Measurements from ENCODE around the gene SKOR1. TPM values are rescaled to one million over a fixed set of nuclear protein-coding genes. Genes with fewer than 3 reads are reported as not detected.

The SKOR1 gene
- total and polyA plus RNA-seq, 3 experiments from 2014 or later: 0.06 to 0.16 (median 0.15) TPM

GRCh38 chr15:67781061-67781460 is 44.2 kb upstream of the SKOR1 start:
- H3K27me3 Mint-ChIP-seq: no peaks in the 10 kb centered on the region
- H3K4me1 Mint-ChIP-seq: peaks cover 23 to 31% (median 30%) of the 10 kb centered on the region in 3 donors
- ChIA-PET POLR2A (no interaction called here), CTCF (no interaction called here)
- Histone ChIP-seq H3K9me3 (ENCODE audit: low read length) (no peaks in the 10 kb centered on the region), H3K27me3 (ENCODE audit: insufficient read depth, low read length, poor library complexity, severe bottlenecking) (no peaks in the 10 kb centered on the region), H3K4me1 (ENCODE audit: insufficient read depth, low read length) (peaks cover 22% of the 10 kb centered on the region), H3K4me3 (ENCODE audit: low read length) (no peak overlapping the region), H3K36me3 (ENCODE audit: insufficient read depth, low read length) (no peaks in the 10 kb centered on the region), H3K27ac (ENCODE audit: low read depth, low read length) (no peak overlapping the region)
- no peaks in the 10 kb centered on the region for H3K9me3 Mint-ChIP-seq
- peak overlapping the region in 1 of 8 donors; percentile 89 for H3K27ac Mint-ChIP-seq
- peaks cover 3 to 10% (median 9%) of the 10 kb centered on the region in 3 donors for H3K36me3 Mint-ChIP-seq
- DNase-seq: no peak
- H3K4me3 Mint-ChIP-seq: no peak overlapping the region

- Mint-ChIP-seq H3K36me3 (peaks cover 5 to 12% (median 7%) of the 10 kb centered on the region in 3 donors), H3K4me3 (no peak overlapping the region), H3K9me3 (no peaks in the 10 kb centered on the region), H3K27me3 (no peaks in the 10 kb centered on the region), H3K27ac (no peak overlapping the region), H3K4me1 (peaks cover 23 to 31% (median 30%) of the 10 kb centered on the region in 3 donors)
- H3K27ac ChIP-seq (ENCODE audit: low read depth, low read length): no peak overlapping the region
- H3K27me3 ChIP-seq (ENCODE audit: insufficient read depth, low read length, poor library complexity, severe bottlenecking): no peaks in the 10 kb centered on the region
- H3K4me3 ChIP-seq (ENCODE audit: low read length): no peak overlapping the region
- no peaks in the 10 kb centered on the region for H3K9me3 ChIP-seq (ENCODE audit: low read length)
- DNase-seq: no peak
- no peaks in the 10 kb centered on the region for H3K36me3 ChIP-seq (ENCODE audit: insufficient read depth, low read length)
- peaks cover 22% of the 10 kb centered on the region for H3K4me1 ChIP-seq (ENCODE audit: insufficient read depth, low read length)
- CTCF ChIA-PET: interaction anchor here (1.3 to 5.9 kb wide), 2 partner anchors 28 to 54 kb away, joined by 4 to 41 read pairs; no protein-coding TSS in a partner anchor
- POLR2A ChIA-PET: interaction anchor here (1.6 kb wide), 1 partner anchor 53 kb away, joined by 9 read pairs; no protein-coding TSS in a partner anchor
Observed at GRCh38 chr15:67781907-67782690, 43.2 kb upstream of the SKOR1 start.

GRCh38 chr15:67782691-67782991 is 42.7 kb upstream of the SKOR1 start:
- ChIA-PET CTCF (interaction anchor here (1.3 to 5.9 kb wide), 2 partner anchors 28 to 53 kb away, joined by 4 to 41 read pairs; no protein-coding TSS in a partner anchor), POLR2A (interaction anchor here (1.6 kb wide), 1 partner anchor 53 kb away, joined by 9 read pairs; no protein-coding TSS in a partner anchor)
- H3K36me3 Mint-ChIP-seq: peaks cover 7 to 14% (median 8%) of the 10 kb centered on the region in 3 donors
- no peaks in the 10 kb centered on the region for H3K36me3 ChIP-seq (ENCODE audit: insufficient read depth, low read length)
- H3K27me3 Mint-ChIP-seq: no peaks in the 10 kb centered on the region
- peaks cover 23 to 31% (median 30%) of the 10 kb centered on the region in 3 donors for H3K4me1 Mint-ChIP-seq
- no peak overlapping the region for H3K27ac Mint-ChIP-seq
- H3K27me3 ChIP-seq (ENCODE audit: insufficient read depth, low read length, poor library complexity, severe bottlenecking): no peaks in the 10 kb centered on the region
- H3K9me3 ChIP-seq (ENCODE audit: low read length): no peaks in the 10 kb centered on the region
- H3K4me1 ChIP-seq (ENCODE audit: insufficient read depth, low read length): peaks cover 22% of the 10 kb centered on the region
- H3K4me3 Mint-ChIP-seq: no peak overlapping the region
- no peak for DNase-seq
- no peak overlapping the region for H3K4me3 ChIP-seq (ENCODE audit: low read length)
- no peaks in the 10 kb centered on the region for H3K9me3 Mint-ChIP-seq
- no peak overlapping the region for H3K27ac ChIP-seq (ENCODE audit: low read depth, low read length)

GRCh38 chr15:67783303-67783702 is 42.0 kb upstream of the SKOR1 start:
- peak overlapping the region in 6 of 7 donors; percentile 17 to 66 (median 48) for H3K4me3 Mint-ChIP-seq
- CTCF ChIA-PET: interaction anchor here (0.7 to 5.9 kb wide), 5 partner anchors 11 to 53 kb away, joined by 3 to 41 read pairs (median 4); no protein-coding TSS in a partner anchor

GRCh38 chr15:67784090-67784781 is 41.1 kb upstream of the SKOR1 start:
- Mint-ChIP-seq H3K9me3 (no peaks in the 10 kb centered on the region), H3K4me3 (peak overlapping the region in 6 of 7 donors; percentile 47 to 90 (median 64)), H3K4me1 (peaks cover 23 to 31% (median 30%) of the 10 kb centered on the region in 3 donors), H3K27ac (peak overlapping the region; percentile 39 to 93 (median 72)), H3K27me3 (no peaks in the 10 kb centered on the region), H3K36me3 (peaks cover 7 to 16% (median 12%) of the 10 kb centered on the region in 3 donors)
- DNase-seq: peak in 1 of 5 donors; percentile 29
- no peaks in the 10 kb centered on the region for H3K9me3 ChIP-seq (ENCODE audit: low read length)
- no peaks in the 10 kb centered on the region for H3K36me3 ChIP-seq (ENCODE audit: insufficient read depth, low read length)
- CTCF ChIA-PET: interaction anchor here (0.8 to 5.9 kb wide), 4 partner anchors 11 to 52 kb away, joined by 3 to 41 read pairs (median 4); no protein-coding TSS in a partner anchor
- H3K4me3 ChIP-seq (ENCODE audit: low read length): no peak overlapping the region
- POLR2A ChIA-PET: interaction anchor here (0.6 to 2.2 kb wide), 2 partner anchors 21 to 42 kb away, joined by 3 to 5 read pairs; no protein-coding TSS in a partner anchor
- no peaks in the 10 kb centered on the region for H3K27me3 ChIP-seq (ENCODE audit: insufficient read depth, low read length, poor library complexity, severe bottlenecking)
- H3K4me1 ChIP-seq (ENCODE audit: insufficient read depth, low read length): peaks cover 22% of the 10 kb centered on the region
- no peak overlapping the region for H3K27ac ChIP-seq (ENCODE audit: low read depth, low read length)

More at GRCh38 chr15:67783303-67783702, 42.0 kb upstream of the SKOR1 start:
- POLR2A ChIA-PET: interaction anchor here (1.6 kb wide), 1 partner anchor 52 kb away, joined by 9 read pairs; no protein-coding TSS in a partner anchor
- peaks cover 23 to 31% (median 30%) of the 10 kb centered on the region in 3 donors for H3K4me1 Mint-ChIP-seq
- H3K9me3 Mint-ChIP-seq: no peaks in the 10 kb centered on the region
- H3K4me1 ChIP-seq (ENCODE audit: insufficient read depth, low read length): peaks cover 22% of the 10 kb centered on the region
- peak; percentile 6 to 75 (median 62) for DNase-seq
- H3K27me3 Mint-ChIP-seq: no peaks in the 10 kb centered on the region
- no peaks in the 10 kb centered on the region for H3K27me3 ChIP-seq (ENCODE audit: insufficient read depth, low read length, poor library complexity, severe bottlenecking)
- H3K36me3 ChIP-seq (ENCODE audit: insufficient read depth, low read length): no peaks in the 10 kb centered on the region
- no peak overlapping the region for H3K4me3 ChIP-seq (ENCODE audit: low read length)
- no peak overlapping the region for H3K27ac ChIP-seq (ENCODE audit: low read depth, low read length)
- H3K9me3 ChIP-seq (ENCODE audit: low read length): no peaks in the 10 kb centered on the region
- peak overlapping the region; percentile 1 to 93 (median 84) for H3K27ac Mint-ChIP-seq
- peaks cover 7 to 14% (median 8%) of the 10 kb centered on the region in 3 donors for H3K36me3 Mint-ChIP-seq

- H3K27me3 Mint-ChIP-seq: no peaks in the 10 kb centered on the region
- Histone ChIP-seq H3K36me3 (ENCODE audit: insufficient read depth, low read length) (no peaks in the 10 kb centered on the region), H3K4me3 (ENCODE audit: low read length) (no peak overlapping the region), H3K9me3 (ENCODE audit: low read length) (no peaks in the 10 kb centered on the region), H3K27ac (ENCODE audit: low read depth, low read length) (no peak overlapping the region), H3K27me3 (ENCODE audit: insufficient read depth, low read length, poor library complexity, severe bottlenecking) (no peaks in the 10 kb centered on the region), H3K4me1 (ENCODE audit: insufficient read depth, low read length) (peaks cover 22% of the 10 kb centered on the region)
- POLR2A ChIA-PET: interaction anchor here (0.6 to 2.2 kb wide), 2 partner anchors 22 to 41 kb away, joined by 3 to 5 read pairs; no protein-coding TSS in a partner anchor
- H3K9me3 Mint-ChIP-seq: no peaks in the 10 kb centered on the region
- H3K4me1 Mint-ChIP-seq: peaks cover 23 to 31% (median 30%) of the 10 kb centered on the region in 3 donors
- peak overlapping the region in 6 of 8 donors; percentile 39 to 80 (median 63) for H3K27ac Mint-ChIP-seq
- H3K4me3 Mint-ChIP-seq: peak overlapping the region in 2 of 7 donors; percentile 72 to 73
- no peak for DNase-seq
- CTCF ChIA-PET: interaction anchor here (1.3 to 5.9 kb wide), 2 partner anchors 23 to 51 kb away, joined by 3 to 41 read pairs; no protein-coding TSS in a partner anchor
- peaks cover 10 to 17% (median 14%) of the 10 kb centered on the region in 3 donors for H3K36me3 Mint-ChIP-seq
Observed at GRCh38 chr15:67784856-67785430, 40.4 kb upstream of the SKOR1 start.

GRCh38 chr15:67785431-67785830 is 39.9 kb upstream of the SKOR1 start:
- H3K36me3 ChIP-seq (ENCODE audit: insufficient read depth, low read length): no peaks in the 10 kb centered on the region
- CTCF ChIA-PET: interaction anchor here (5.9 kb wide), 1 partner anchor 51 kb away, joined by 41 read pairs; no protein-coding TSS in a partner anchor
- Mint-ChIP-seq H3K9me3 (no peaks in the 10 kb centered on the region), H3K4me1 (peaks cover 23 to 31% (median 30%) of the 10 kb centered on the region in 3 donors), H3K4me3 (no peak overlapping the region), H3K36me3 (peaks cover 10 to 18% (median 16%) of the 10 kb centered on the region in 3 donors), H3K27ac (peak overlapping the region in 4 of 8 donors; percentile 10 to 80 (median 50)), H3K27me3 (no peaks in the 10 kb centered on the region)
- H3K27me3 ChIP-seq (ENCODE audit: insufficient read depth, low read length, poor library complexity, severe bottlenecking): no peaks in the 10 kb centered on the region
- no peaks in the 10 kb centered on the region for H3K9me3 ChIP-seq (ENCODE audit: low read length)
- no peak for DNase-seq
- no peak overlapping the region for H3K27ac ChIP-seq (ENCODE audit: low read depth, low read length)
- H3K4me1 ChIP-seq (ENCODE audit: insufficient read depth, low read length): peaks cover 22% of the 10 kb centered on the region
- H3K4me3 ChIP-seq (ENCODE audit: low read length): no peak overlapping the region
- POLR2A ChIA-PET: interaction anchor here (2.2 kb wide), 1 partner anchor 41 kb away, joined by 5 read pairs; no protein-coding TSS in a partner anchor

Measured in CD8-positive, alpha-beta memory T cell (primary cell).